Measurements from ENCODE around the gene ATG9B. TPM values are rescaled to one million over a fixed set of nuclear protein-coding genes. Genes with fewer than 3 reads are reported as not detected.

The ATG9B gene
- total and polyA plus RNA-seq, 2 of the 13 experiments (the other 11 are each of a cell fraction or from before 2014, with no cell fraction given), result 0.24 TPM; not detected in 1

DNA sequence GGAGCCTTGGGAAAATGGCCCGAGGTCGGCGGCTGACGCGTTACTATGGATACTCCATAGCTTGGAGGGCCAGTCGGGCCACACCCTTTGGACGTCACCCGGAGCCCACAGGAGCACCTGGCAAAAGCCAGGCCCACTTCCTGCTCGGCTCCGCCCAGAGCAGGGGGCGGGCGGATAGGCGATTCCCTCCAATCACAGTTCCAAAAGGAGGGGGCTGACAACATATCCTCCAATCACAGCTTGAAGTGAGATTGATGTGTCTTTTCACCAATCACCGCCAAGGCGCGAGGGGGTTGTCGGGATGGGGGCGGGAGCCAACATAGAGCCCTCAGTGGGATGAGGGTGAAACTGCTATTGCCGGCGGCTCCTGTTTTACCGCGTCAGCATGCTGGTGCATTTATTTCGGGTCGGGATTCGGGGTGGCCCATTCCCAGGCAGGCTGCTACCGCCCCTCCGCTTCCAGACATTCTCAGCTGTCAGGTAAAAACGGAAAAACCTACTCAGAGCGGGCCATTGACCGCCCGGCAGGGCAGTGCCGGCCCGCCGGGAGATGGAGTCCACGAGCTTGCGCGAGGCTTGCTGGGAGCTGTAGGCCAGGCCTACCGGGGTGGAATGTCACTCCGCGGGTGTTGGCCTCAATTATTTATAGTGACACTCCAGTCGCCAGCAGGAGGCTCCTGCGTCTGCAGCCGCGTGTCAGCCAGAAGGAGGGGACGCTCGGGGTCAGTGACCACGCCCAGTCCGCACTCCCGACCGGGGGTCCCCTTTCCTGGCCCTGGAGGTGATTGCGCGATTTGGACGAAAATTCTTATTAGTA is 4.0 kb upstream of the ATG9B start, which contains the start of gene ABCB8 (continued):
- TF ChIP-seq, protein P1, sequence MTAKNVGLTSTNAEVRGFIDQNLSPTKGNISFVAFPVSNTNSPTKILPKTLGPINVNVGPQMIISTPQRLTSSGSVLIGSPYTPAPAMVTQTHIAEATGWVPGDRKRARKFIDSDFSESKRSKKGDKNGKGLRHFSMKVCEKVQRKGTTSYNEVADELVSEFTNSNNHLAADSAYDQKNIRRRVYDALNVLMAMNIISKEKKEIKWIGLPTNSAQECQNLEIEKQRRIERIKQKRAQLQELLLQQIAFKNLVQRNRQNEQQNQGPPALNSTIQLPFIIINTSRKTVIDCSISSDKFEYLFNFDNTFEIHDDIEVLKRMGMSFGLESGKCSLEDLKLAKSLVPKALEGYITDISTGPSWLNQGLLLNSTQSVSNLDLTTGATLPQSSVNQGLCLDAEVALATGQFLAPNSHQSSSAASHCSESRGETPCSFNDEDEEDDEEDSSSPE (CRISPR knock-in tag; IDR thresholded peaks at IDR 0.05), result peak; percentile 77
- TF ChIP-seq, protein P2, sequence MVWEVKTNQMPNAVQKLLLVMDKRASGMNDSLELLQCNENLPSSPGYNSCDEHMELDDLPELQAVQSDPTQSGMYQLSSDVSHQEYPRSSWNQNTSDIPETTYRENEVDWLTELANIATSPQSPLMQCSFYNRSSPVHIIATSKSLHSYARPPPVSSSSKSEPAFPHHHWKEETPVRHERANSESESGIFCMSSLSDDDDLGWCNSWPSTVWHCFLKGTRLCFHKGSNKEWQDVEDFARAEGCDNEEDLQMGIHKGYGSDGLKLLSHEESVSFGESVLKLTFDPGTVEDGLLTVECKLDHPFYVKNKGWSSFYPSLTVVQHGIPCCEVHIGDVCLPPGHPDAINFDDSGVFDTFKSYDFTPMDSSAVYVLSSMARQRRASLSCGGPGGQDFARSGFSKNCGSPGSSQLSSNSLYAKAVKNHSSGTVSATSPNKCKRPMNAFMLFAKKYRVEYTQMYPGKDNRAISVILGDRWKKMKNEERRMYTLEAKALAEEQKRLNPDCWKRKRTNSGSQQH (CRISPR knock-in tag; IDR thresholded peaks at IDR 0.05; ENCODE audit: low read depth), result 0 out of 2 replicates have a peak, but pooled peaks have one; percentile 42
- TF ChIP-seq, protein P3, sequence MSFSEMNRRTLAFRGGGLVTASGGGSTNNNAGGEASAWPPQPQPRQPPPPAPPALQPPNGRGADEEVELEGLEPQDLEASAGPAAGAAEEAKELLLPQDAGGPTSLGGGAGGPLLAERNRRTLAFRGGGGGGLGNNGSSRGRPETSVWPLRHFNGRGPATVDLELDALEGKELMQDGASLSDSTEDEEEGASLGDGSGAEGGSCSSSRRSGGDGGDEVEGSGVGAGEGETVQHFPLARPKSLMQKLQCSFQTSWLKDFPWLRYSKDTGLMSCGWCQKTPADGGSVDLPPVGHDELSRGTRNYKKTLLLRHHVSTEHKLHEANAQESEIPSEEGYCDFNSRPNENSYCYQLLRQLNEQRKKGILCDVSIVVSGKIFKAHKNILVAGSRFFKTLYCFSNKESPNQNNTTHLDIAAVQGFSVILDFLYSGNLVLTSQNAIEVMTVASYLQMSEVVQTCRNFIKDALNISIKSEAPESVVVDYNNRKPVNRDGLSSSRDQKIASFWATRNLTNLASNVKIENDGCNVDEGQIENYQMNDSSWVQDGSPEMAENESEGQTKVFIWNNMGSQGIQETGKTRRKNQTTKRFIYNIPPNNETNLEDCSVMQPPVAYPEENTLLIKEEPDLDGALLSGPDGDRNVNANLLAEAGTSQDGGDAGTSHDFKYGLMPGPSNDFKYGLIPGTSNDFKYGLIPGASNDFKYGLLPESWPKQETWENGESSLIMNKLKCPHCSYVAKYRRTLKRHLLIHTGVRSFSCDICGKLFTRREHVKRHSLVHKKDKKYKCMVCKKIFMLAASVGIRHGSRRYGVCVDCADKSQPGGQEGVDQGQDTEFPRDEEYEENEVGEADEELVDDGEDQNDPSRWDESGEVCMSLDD (CRISPR knock-in tag; IDR thresholded peaks at IDR 0.05; ENCODE audit: borderline replicate concordance), result no peak
- TF ChIP-seq HDAC1 (CRISPR knock-in tag; IDR thresholded peaks at IDR 0.05), result peak; percentile 83
- TF ChIP-seq ZNF251 (CRISPR knock-in tag; IDR thresholded peaks at IDR 0.05), result no peak
- TF ChIP-seq YY1 (IDR thresholded peaks at IDR 0.05; ENCODE audit: insufficient read depth, insufficient replicate concordance, low read depth, low read length), result peak; percentile 70
- peak; percentile 74; the same call in 1 of the 2 replicates for TF ChIP-seq ELF3 (CRISPR knock-in tag; IDR thresholded peaks at IDR 0.05)
- peak; percentile 47; the same call in 1 of the 2 replicates for TF ChIP-seq ZMYM4 (CRISPR knock-in tag; IDR thresholded peaks at IDR 0.05)
- peak; percentile 16; the same call in 1 of the 2 replicates for TF ChIP-seq ZNF274 (CRISPR knock-in tag; IDR thresholded peaks at IDR 0.05)
- TF ChIP-seq DPF2 (CRISPR knock-in tag; IDR thresholded peaks at IDR 0.05; ENCODE audit: borderline replicate concordance, low read depth), result no peak
- peak; percentile 46; the same call in 1 of the 2 replicates for TF ChIP-seq ZNF335 (CRISPR knock-in tag; IDR thresholded peaks at IDR 0.05)
- TF ChIP-seq, protein P4, sequence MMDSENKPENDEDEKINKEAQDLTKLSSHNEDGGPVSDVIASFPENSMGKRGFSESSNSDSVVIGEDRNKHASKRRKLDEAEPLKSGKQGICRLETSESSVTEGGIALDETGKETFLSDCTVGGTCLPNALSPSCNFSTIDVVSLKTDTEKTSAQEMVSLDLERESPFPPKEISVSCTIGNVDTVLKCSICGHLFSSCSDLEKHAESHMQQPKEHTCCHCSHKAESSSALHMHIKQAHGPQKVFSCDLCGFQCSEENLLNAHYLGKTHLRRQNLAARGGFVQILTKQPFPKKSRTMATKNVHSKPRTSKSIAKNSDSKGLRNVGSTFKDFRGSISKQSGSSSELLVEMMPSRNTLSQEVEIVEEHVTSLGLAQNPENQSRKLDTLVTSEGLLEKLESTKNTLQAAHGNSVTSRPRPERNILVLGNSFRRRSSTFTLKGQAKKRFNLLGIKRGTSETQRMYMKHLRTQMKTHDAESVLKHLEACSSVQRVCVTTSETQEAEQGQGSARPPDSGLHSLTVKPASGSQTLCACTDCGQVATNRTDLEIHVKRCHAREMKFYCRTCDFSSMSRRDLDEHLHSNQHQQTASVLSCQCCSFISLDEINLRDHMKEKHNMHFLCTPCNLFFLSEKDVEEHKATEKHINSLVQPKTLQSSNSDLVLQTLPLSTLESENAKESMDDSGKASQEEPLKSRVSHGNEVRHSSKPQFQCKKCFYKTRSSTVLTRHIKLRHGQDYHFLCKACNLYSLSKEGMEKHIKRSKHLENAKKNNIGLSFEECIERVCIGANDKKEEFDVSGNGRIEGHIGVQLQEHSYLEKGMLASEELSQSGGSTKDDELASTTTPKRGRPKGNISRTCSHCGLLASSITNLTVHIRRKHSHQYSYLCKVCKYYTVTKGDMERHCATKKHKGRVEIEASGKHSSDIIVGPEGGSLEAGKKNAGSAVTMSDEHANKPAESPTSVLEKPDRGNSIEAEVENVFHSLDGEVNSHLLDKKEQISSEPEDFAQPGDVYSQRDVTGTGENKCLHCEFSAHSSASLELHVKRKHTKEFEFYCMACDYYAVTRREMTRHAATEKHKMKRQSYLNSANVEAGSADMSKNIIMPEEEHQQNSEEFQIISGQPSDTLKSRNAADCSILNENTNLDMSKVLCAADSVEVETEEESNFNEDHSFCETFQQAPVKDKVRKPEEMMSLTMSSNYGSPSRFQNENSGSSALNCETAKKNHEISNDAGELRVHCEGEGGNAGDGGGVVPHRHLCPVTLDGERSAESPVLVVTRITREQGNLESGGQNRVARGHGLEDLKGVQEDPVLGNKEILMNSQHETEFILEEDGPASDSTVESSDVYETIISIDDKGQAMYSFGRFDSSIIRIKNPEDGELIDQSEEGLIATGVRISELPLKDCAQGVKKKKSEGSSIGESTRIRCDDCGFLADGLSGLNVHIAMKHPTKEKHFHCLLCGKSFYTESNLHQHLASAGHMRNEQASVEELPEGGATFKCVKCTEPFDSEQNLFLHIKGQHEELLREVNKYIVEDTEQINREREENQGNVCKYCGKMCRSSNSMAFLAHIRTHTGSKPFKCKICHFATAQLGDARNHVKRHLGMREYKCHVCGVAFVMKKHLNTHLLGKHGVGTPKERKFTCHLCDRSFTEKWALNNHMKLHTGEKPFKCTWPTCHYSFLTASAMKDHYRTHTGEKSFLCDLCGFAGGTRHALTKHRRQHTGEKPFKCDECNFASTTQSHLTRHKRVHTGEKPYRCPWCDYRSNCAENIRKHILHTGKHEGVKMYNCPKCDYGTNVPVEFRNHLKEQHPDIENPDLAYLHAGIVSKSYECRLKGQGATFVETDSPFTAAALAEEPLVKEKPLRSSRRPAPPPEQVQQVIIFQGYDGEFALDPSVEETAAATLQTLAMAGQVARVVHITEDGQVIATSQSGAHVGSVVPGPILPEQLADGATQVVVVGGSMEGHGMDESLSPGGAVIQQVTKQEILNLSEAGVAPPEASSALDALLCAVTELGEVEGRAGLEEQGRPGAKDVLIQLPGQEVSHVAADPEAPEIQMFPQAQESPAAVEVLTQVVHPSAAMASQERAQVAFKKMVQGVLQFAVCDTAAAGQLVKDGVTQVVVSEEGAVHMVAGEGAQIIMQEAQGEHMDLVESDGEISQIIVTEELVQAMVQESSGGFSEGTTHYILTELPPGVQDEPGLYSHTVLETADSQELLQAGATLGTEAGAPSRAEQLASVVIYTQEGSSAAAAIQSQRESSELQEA (CRISPR knock-in tag; IDR thresholded peaks at IDR 0.05; ENCODE audit: not compliant biosample characterization), result no peak
- TF ChIP-seq ZIK1 (CRISPR knock-in tag; IDR thresholded peaks at IDR 0.05; ENCODE audit: borderline replicate concordance, low read depth), result 0 out of 2 replicates have a peak, but pooled peaks have one; percentile 51
- no peak for TF ChIP-seq ZNF468 (CRISPR knock-in tag; IDR thresholded peaks at IDR 0.05)
